Right atrium auricular region (tissue), 2 donors: ENCODE measurements around the gene DLST. TPM values are rescaled to one million over a fixed set of nuclear protein-coding genes. Genes with fewer than 3 reads are reported as not detected.

Experiments
- DNase-seq: peaks from one replicate; pipeline ENCODE4 v3.0.0-alpha.2; 2019; ENCODE audit warnings: low spot score
- H3K27ac ChIP-seq, 2 donors: fragments of 200-600 bp; sonication (generic); 1 replicate in 1 of 2; 2 replicates in 1 of 2; pipeline ENCODE4 v1.5.1; 2016 to 2019
- H3K27me3 ChIP-seq, 2 donors: fragments of 200-600 bp; sonication (generic); one replicate each; pipeline versions ENCODE4 v1.5.1 to v1.6.0; 2017 to 2019
- H3K36me3 ChIP-seq: fragments of 200-600 bp; sonication (generic); one replicate; pipeline ENCODE4 v1.5.1; 2016
- H3K4me1 ChIP-seq, 2 donors: fragments of 200-600 bp; sonication (generic); one replicate each; pipeline versions ENCODE4 v1.5.1 to v1.6.0; 2017 to 2019
- H3K4me3 ChIP-seq, 2 donors: fragments of 200-600 bp; sonication (generic); 1 replicate in 1 of 2; 2 replicates in 1 of 2; pipeline ENCODE4 v1.5.1; 2017 to 2019; ENCODE audit warnings: mild to moderate bottlenecking in 1 of 2, moderate library complexity in 1 of 2
- H3K9me3 ChIP-seq, 2 donors: fragments of 200-600 bp; sonication (generic); one replicate each; pipeline ENCODE4 v1.5.1; 2019
- total RNA-seq, 2 donors: library from RNA; depleted of rRNA; stranded (reverse); fragments of >200 nt; gene quantifications; one replicate each; pipeline ENCODE4 v1.1.0, GENCODE V29; 2016
- TF ChIP-seq, protein P1 (sequence below), 2 donors: fragments of 200-600 bp; sonication (generic); IDR thresholded peaks; one replicate each; pipeline ENCODE4 v1.5.1; 2019; ENCODE audit warnings: antibody characterized with exemption in 2 of 2

The DLST gene
- total RNA-seq, 2 donors from 2014 or later, result 71.1 to 105 TPM

GRCh38 chr14:74846968-74847665, 34.6 kb upstream of the DLST start:
- Histone ChIP-seq H3K27me3 (no peaks in the 10 kb centered on the region), H3K4me3 (no peak overlapping the region), H3K9me3 (no peaks in the 10 kb centered on the region), H3K36me3 (no peaks in the 10 kb centered on the region), H3K27ac (no peak overlapping the region), H3K4me1 (no peaks in the 10 kb centered on the region)
- TF ChIP-seq, protein P1, sequence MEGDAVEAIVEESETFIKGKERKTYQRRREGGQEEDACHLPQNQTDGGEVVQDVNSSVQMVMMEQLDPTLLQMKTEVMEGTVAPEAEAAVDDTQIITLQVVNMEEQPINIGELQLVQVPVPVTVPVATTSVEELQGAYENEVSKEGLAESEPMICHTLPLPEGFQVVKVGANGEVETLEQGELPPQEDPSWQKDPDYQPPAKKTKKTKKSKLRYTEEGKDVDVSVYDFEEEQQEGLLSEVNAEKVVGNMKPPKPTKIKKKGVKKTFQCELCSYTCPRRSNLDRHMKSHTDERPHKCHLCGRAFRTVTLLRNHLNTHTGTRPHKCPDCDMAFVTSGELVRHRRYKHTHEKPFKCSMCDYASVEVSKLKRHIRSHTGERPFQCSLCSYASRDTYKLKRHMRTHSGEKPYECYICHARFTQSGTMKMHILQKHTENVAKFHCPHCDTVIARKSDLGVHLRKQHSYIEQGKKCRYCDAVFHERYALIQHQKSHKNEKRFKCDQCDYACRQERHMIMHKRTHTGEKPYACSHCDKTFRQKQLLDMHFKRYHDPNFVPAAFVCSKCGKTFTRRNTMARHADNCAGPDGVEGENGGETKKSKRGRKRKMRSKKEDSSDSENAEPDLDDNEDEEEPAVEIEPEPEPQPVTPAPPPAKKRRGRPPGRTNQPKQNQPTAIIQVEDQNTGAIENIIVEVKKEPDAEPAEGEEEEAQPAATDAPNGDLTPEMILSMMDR (IDR thresholded peaks at IDR 0.05), result no peak
- no peak for DNase-seq

DNA sequence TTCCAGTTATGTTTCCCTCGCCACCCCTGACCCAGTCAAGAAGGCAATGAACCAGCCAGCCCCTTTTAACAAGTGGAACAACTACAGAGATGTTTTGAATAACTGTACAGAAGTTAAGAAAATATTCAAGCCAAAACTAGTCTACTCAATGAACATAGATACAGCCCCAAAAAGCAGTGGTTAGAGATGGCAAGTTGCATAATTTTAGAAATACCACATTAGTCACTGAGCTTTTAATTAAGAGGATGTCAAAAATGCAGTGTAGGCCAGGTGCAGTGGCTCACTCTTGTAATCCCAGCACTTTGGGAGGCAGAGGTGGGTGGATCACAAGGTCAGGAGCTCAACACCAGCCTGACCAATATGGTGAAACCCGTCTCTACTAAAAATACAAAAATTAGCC, 32.9 kb upstream of the DLST start:
- H3K27me3 ChIP-seq, result no peaks in the 10 kb centered on the region
- DNase-seq, result no peak
- no peak overlapping the region for H3K27ac ChIP-seq
- H3K9me3 ChIP-seq, result no peaks in the 10 kb centered on the region
- TF ChIP-seq, protein P1 (IDR thresholded peaks at IDR 0.05), result no peak
- H3K4me3 ChIP-seq, result no peak overlapping the region
- H3K36me3 ChIP-seq, result no peaks in the 10 kb centered on the region
- no peaks in the 10 kb centered on the region for H3K4me1 ChIP-seq

DNA sequence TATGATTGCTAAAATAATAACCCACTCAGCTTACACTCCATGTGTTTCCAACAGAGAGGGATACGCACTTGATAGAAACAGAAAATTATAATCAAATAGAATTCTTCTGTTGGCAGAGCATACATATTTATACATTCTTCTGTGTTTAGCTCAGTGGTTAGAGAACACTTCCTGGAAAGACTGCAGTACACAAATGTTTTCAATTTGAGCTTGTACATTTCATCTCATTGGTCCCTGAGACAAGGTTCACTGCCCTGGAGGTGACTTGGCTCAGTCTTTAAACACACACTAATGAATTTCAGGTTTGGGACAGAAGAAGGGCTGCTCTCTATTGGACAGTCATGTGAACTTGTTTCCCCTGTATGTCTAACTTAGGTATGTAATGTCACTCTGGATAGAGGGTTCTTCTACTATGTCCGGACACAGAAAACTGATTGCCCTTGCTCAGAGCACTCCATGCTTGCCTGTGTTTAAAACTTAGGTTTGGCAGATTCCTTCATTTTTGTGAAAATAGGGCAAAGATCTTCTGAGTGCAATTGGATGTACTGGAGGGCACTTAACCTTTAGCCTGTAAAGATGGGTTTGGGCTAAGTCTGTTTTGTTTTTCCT, 28.7 kb upstream of the DLST start:
- Histone ChIP-seq H3K9me3 (no peaks in the 10 kb centered on the region), H3K4me3 (no peak overlapping the region), H3K4me1 (no peaks in the 10 kb centered on the region), H3K27ac (no peak overlapping the region), H3K27me3 (no peaks in the 10 kb centered on the region), H3K36me3 (no peaks in the 10 kb centered on the region)
- no peak for DNase-seq
- TF ChIP-seq, protein P1 (IDR thresholded peaks at IDR 0.05), result no peak

GRCh38 chr14:74853581-74853980, 28.1 kb upstream of the DLST start:
- H3K27me3 ChIP-seq, result no peaks in the 10 kb centered on the region
- H3K4me1 ChIP-seq, result no peaks in the 10 kb centered on the region
- DNase-seq, result no peak
- no peak overlapping the region for H3K27ac ChIP-seq
- H3K4me3 ChIP-seq, result no peak overlapping the region
- H3K36me3 ChIP-seq, result no peaks in the 10 kb centered on the region
- H3K9me3 ChIP-seq, result no peaks in the 10 kb centered on the region
- TF ChIP-seq, protein P1 (IDR thresholded peaks at IDR 0.05), result no peak

GRCh38 chr14:74855021-74855420, 26.7 kb upstream of the DLST start:
- H3K27me3 ChIP-seq, result no peaks in the 10 kb centered on the region
- H3K27ac ChIP-seq, result no peak overlapping the region
- H3K36me3 ChIP-seq, result no peaks in the 10 kb centered on the region
- no peak for DNase-seq
- no peaks in the 10 kb centered on the region for H3K9me3 ChIP-seq
- no peaks in the 10 kb centered on the region for H3K4me1 ChIP-seq
- TF ChIP-seq, protein P1 (IDR thresholded peaks at IDR 0.05), result no peak
- H3K4me3 ChIP-seq, result no peak overlapping the region
